Esophagus muscularis mucosa (tissue), 4 donors: ENCODE measurements around the gene ANO6. TPM values are rescaled to one million over a fixed set of nuclear protein-coding genes. Genes with fewer than 3 reads are reported as not detected.

Experiments
- DNase-seq: peaks from one replicate; pipeline ENCODE4 v3.0.0-alpha.2; 2017; ENCODE audit errors: extremely low spot score
- H3K27ac ChIP-seq, 4 donors: fragments of 200-600 bp; sonication (generic); replicated peaks in 1 of 4; 1 replicate in 3 of 4; 2 replicates in 1 of 4; pipeline ENCODE4 v1.5.1; 2016 to 2019; ENCODE audit warnings: mild to moderate bottlenecking in 1 of 4
- H3K27me3 ChIP-seq, 4 donors: fragments of 200-600 bp; sonication (generic); one replicate each; pipeline versions ENCODE4 v1.5.1 to v1.6.0; 2016 to 2019
- H3K36me3 ChIP-seq, 4 donors: fragments of 200-600 bp; sonication (generic); one replicate each; pipeline ENCODE4 v1.5.1; 2016 to 2019
- H3K4me1 ChIP-seq, 4 donors: fragments of 200-600 bp; sonication (generic); one replicate each; pipeline ENCODE4 v1.5.1; 2016 to 2019
- H3K4me3 ChIP-seq, 4 donors: fragments of 200-600 bp; sonication (generic); 1 replicate in 2 of 4; 2 replicates in 2 of 4; pipeline ENCODE4 v1.5.1; 2016 to 2019; ENCODE audit warnings: mild to moderate bottlenecking in 4 of 4, moderate library complexity in 1 of 4
- H3K9me3 ChIP-seq, 4 donors: fragments of 200-600 bp; sonication (generic); 1 replicate in 3 of 4; 2 replicates in 1 of 4; pipeline ENCODE4 v1.5.1; 2016 to 2019
- EP300 ChIP-seq: sonication (generic); formaldehyde crosslinking; IDR thresholded peaks from one replicate; pipeline ENCODE4 v1.6.1; 2017; ENCODE audit warnings: antibody characterized with exemption
- POLR2A ChIP-seq: fragments of 450-650 bp; IDR thresholded peaks from one replicate; pipeline ENCODE4 v1.6.1; 2017; ENCODE audit warnings: antibody characterized with exemption, moderate library complexity, mild to moderate bottlenecking, low read depth
- POLR2AphosphoS5 ChIP-seq, 2 donors: sonication (generic); formaldehyde crosslinking; IDR thresholded peaks; one replicate each; pipeline ENCODE4 v1.6.1; 2017; ENCODE audit warnings: antibody characterized with exemption in 2 of 2
- WGBS: methylation state at CpG from one replicate; pipeline ENCODE4 v1.1.5; 2018; 5-methylcytosine and 5-hydroxymethylcytosine counted together
- intact Hi-C: fragments of 100-400 bp; cut with DNase I; formaldehyde crosslinking; loops from one replicate; pipeline ENCODE4 v1.15.1; 2023
- total RNA-seq, 4 donors: library from RNA; depleted of rRNA; stranded (reverse); fragments of >200 nt; gene quantifications; one replicate each; pipeline versions ENCODE4 v1.1.0 to v1.2.1, GENCODE V29; 2016
- TF ChIP-seq, protein P1 (sequence below), 3 experiments: fragments of 200-600 bp in 2 of 3; fragments of 450-650 bp in 1 of 3; sonication (generic) in 2 of 3; IDR thresholded peaks; one replicate each; pipeline ENCODE4 v1.5.1; 2017 to 2019; ENCODE audit warnings: antibody characterized with exemption in 3 of 3, mild to moderate bottlenecking in 2 of 3, moderate library complexity in 1 of 3

Gene ANO6
- total RNA-seq, 4 donors from 2014 or later = 141 to 208 (median 166) TPM

DNA sequence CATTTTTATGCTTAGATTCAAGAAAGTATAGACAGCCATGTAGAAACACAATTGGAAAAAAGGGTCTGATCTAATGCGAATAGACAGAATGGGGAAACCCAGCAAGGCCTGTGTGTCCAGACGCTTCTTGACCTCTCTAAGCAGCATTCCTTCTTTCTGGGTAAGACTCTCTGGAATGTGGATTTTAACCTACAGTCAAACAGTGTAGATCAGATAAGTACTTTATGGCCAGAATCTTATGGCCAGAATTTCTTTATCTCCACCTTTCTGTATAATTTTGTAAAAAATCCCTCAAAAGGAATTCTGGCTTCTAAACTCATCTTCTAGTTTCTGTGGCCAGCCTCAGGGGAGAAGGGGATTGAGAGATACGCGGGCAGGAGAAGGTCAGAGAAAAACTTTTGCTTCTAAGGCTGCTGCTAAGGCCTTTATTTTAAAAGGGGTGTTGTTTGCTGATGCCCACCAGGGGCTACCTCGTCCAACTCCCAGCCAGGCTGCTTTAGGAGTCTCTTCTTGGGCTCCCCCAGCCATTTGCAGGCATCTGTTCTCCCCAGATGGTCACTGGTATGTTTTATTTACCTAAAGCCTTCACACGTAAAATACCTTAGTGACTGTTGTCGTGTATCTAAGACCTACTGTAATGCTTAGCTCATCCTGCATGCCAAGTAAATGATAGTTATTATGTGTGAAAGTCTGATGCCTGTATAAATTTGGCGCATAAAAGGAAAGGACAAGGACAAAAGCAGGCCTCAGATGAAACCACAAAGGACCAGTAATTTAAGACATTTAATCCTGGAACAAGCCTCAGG lies 68.4 kb downstream of the ANO6 start:
- Histone ChIP-seq H3K4me3 (no peak overlapping the region), H3K36me3 (no peaks in the 10 kb centered on the region), H3K4me1 (peaks cover 13 to 72% (median 64%) of the 10 kb centered on the region in 4 donors), H3K27me3 (no peaks in the 10 kb centered on the region), H3K9me3 (no peaks in the 10 kb centered on the region), H3K27ac (peak overlapping the region; percentile 68 to 81 (median 75))
- DNase-seq = no peak
- intact Hi-C loops = no loop called here
- no peak for TF ChIP-seq POLR2AphosphoS5 (IDR thresholded peaks at IDR 0.05)
- no peak for TF ChIP-seq POLR2A
- TF ChIP-seq, protein P1, sequence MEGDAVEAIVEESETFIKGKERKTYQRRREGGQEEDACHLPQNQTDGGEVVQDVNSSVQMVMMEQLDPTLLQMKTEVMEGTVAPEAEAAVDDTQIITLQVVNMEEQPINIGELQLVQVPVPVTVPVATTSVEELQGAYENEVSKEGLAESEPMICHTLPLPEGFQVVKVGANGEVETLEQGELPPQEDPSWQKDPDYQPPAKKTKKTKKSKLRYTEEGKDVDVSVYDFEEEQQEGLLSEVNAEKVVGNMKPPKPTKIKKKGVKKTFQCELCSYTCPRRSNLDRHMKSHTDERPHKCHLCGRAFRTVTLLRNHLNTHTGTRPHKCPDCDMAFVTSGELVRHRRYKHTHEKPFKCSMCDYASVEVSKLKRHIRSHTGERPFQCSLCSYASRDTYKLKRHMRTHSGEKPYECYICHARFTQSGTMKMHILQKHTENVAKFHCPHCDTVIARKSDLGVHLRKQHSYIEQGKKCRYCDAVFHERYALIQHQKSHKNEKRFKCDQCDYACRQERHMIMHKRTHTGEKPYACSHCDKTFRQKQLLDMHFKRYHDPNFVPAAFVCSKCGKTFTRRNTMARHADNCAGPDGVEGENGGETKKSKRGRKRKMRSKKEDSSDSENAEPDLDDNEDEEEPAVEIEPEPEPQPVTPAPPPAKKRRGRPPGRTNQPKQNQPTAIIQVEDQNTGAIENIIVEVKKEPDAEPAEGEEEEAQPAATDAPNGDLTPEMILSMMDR (IDR thresholded peaks at IDR 0.05) = no peak
- TF ChIP-seq EP300 = no peak
- WGBS = 41% methylated on average over 8 of the region's 8 CpGs

DNA sequence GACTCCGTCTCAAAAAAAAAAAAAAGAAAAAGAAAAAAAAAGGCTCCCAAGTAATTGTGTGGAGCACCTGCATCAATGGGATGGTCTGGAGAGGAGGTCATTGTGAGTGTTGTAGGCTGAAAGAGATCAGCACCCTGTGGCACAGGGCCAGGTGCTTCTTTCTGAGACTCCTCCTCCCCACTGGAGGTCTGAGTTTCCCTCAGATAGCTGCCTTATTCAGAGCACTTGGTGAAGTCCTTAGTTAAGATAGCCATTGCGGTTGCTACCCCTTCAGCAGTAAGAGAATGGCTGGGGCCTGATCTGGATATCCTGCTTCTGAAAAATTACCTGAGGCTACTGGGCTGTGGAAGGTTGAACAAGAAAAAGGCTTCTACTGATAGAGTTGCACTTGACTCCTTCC lies 69.8 kb downstream of the ANO6 start:
- no peaks in the 10 kb centered on the region for H3K27me3 ChIP-seq
- H3K9me3 ChIP-seq = no peaks in the 10 kb centered on the region
- peak overlapping the region; percentile 68 to 81 (median 75) for H3K27ac ChIP-seq
- no peak overlapping the region for H3K4me3 ChIP-seq
- H3K4me1 ChIP-seq = peaks cover 0 to 72% (median 64%) of the 10 kb centered on the region in 4 donors
- no peaks in the 10 kb centered on the region for H3K36me3 ChIP-seq
- 88% methylated on average over 2 of the region's 2 CpGs for WGBS
- no peak for TF ChIP-seq POLR2AphosphoS5 (IDR thresholded peaks at IDR 0.05)
- intact Hi-C loops = no loop called here
- DNase-seq = no peak

DNA sequence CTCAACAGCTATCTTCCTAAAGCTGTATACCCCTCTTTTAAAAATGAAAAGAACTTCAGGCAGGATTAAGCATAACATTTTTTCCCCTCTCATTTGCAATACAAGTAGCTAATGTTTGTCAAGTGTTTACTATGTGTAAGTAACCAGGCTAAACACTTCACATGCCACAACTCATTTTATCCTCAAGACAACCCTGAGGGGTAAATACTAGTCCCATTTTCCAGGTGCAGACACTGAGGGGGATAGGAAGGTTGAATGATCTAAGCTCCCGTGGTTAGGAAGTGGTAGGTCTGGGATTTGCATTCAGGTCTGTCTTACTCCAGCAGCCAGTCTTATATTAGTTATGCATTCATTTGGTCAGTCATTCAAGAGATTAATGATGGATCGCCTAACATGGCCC lies 70.7 kb downstream of the ANO6 start:
- no peak overlapping the region for H3K4me3 ChIP-seq
- no peaks in the 10 kb centered on the region for H3K36me3 ChIP-seq
- WGBS = 86% methylated on average over 2 of the region's 2 CpGs
- intact Hi-C loops = no loop called here
- DNase-seq = no peak
- peaks cover 0 to 75% (median 72%) of the 10 kb centered on the region in 4 donors for H3K4me1 ChIP-seq
- TF ChIP-seq, protein P1 (IDR thresholded peaks at IDR 0.05) = no peak
- TF ChIP-seq EP300 (no peak), POLR2AphosphoS5 (IDR thresholded peaks at IDR 0.05) (no peak), POLR2A (no peak)
- no peaks in the 10 kb centered on the region for H3K9me3 ChIP-seq
- H3K27me3 ChIP-seq = no peaks in the 10 kb centered on the region
- peak overlapping the region in 3 of 4 donors; percentile 74 to 81 (median 76) for H3K27ac ChIP-seq

DNA sequence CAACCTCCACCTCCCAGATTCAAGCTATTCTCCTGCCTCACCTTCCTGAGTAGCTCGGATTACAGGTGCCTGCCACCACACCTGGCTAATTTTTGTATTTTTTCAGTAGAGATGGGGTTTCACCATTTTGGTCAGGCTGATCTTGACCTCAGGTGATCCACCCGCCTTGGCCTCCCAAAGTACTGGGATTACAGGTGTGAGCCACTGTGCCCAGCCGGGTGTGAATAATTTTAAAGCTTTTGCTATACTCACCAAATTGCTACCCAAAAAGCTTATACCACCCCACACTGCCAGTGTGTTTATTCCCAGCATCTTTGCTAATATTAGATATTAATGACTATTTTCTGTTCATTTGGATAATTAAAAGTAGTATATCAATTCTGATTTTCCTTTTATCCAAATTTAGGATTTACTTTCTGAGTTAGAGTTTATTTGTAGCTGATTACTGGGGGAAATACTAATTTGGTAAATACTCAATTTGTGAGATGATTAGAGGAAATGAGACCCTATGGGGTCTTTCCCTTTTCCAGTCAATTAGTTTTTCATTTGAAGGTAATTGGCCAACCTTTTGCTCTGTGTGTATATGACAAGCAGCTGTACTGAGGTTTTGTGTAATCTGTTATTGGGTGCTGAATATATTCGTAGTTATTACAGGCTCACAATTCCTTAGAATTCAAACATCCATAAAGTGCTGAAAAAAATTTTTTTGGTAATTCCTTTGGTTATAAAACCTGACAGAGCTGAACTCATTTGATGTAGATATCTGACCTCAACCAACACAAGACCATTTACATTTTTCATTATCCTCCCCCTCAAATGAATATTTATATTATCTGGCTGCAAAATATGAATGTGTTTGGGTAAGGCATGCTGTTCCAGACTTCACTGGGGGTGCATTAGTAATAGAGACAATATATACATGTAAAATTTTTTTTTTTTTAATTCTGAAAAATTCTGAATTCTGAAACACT lies 73.6 kb downstream of the ANO6 start:
- Histone ChIP-seq H3K27ac (peak overlapping the region; percentile 77 to 85 (median 84)), H3K27me3 (no peaks in the 10 kb centered on the region), H3K4me1 (peaks cover 0 to 87% (median 70%) of the 10 kb centered on the region in 4 donors), H3K4me3 (no peak overlapping the region), H3K36me3 (no peaks in the 10 kb centered on the region), H3K9me3 (no peaks in the 10 kb centered on the region)
- intact Hi-C loops = no loop called here
- no peak for DNase-seq
- 86% methylated on average over 4 of the region's 4 CpGs for WGBS
- TF ChIP-seq, protein P1 (IDR thresholded peaks at IDR 0.05) = no peak
- TF ChIP-seq EP300 (no peak), POLR2AphosphoS5 (IDR thresholded peaks at IDR 0.05) (no peak), POLR2A (no peak)

DNA sequence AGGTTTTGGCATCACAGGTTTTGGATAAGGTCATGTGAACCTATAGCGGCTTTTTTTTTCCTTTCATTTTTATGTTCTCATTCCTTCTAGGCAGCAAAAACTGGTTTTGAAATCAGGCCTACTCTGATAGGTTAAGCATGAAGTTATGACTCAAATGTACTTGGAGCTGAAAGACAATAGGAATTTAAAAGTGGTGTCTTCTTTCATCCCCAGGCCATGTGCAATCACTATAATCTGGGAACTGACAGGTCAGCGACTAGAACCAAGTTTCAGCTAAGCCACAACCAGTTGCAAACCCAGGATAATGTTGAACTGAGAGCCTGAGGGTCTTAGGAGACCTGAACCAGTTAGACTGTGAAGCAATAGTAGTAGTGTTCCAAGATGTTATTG lies 74.3 kb downstream of the ANO6 start:
- H3K9me3 ChIP-seq = no peaks in the 10 kb centered on the region
- H3K4me1 ChIP-seq = peaks cover 0 to 84% (median 64%) of the 10 kb centered on the region in 4 donors
- 84% methylated on average over 2 of the region's 2 CpGs for WGBS
- H3K27me3 ChIP-seq = no peaks in the 10 kb centered on the region
- no peak overlapping the region for H3K4me3 ChIP-seq
- no peaks in the 10 kb centered on the region for H3K36me3 ChIP-seq
- intact Hi-C loops = no loop called here
- no peak for DNase-seq
- TF ChIP-seq POLR2AphosphoS5 (IDR thresholded peaks at IDR 0.05) = peak; percentile 31 to 71
- TF ChIP-seq, protein P1 (IDR thresholded peaks at IDR 0.05) = no peak
- H3K27ac ChIP-seq = peak overlapping the region; percentile 77 to 85 (median 84)
